GM21528 (cell line): ENCODE data around the gene KRTAP20-2.

Experiments used
- ATAC-seq: cut with Tn5 transposase; IDR thresholded peaks from one replicate; pipeline ENCODE4 v1.9.1; 2021; ENCODE audit warnings: mild to moderate bottlenecking, moderate library complexity; ENCODE audit not compliant: unreplicated experiment, low FRiP score

KRTAP20-2 gene

DNA sequence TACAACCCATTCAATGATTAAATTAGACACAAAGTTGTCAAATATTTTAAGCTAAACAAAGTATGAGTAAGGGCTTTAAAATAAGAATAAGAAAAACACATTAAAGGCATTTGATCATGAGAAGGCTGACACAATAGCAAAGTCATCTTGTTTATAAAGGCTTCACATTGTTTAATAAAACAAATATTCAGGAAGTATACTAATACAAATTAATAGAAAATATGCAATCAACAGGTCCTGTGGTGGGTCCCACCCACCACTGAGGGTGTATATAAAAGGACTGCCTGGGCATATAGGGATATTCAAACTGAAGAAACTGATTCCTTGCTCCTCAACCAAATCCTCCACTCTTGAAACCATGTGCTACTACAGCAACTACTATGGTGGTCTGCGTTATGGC, at the start of gene KRTAP20-2:
Gene KRTAP20-2 (plus strand): TSS at position 301 of the 400 bp plus-strand sequence. CDS start 58 bp downstream, at position 359.
- no peak for ATAC-seq

DNA sequence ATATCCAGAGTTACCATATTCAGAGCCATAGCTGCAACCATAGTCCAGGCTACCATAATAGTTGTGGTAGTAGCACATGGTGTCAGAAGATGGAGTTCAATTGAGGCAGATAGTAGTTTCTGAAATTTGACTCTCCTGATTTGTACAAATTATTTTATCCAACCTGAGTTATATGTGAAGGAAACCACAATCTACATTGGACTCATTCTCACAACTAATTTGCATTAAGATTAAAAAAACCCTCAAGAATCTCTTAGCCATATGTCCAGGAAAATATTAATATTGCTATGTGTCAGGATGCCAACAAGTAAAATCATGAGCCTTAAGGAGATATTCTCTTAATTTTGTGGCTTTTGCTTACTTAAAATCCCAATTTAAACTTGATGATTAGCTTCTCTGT, 44.7 kb upstream of the KRTAP20-2 start, which contains the start of gene KRTAP22-2:
Gene KRTAP22-2 (minus strand): TSS at position 101 of the 400 bp plus-strand sequence.
- ATAC-seq, result no peak

GRCh38 chr21:30592140-30592539, 42.9 kb upstream of the KRTAP20-2 start, which contains the start of gene KRTAP6-3:
Gene KRTAP6-3, plus strand, starts transcription at chr21:30592440. Its CDS starts 6 bp downstream, at chr21:30592446.
- no peak for ATAC-seq

DNA sequence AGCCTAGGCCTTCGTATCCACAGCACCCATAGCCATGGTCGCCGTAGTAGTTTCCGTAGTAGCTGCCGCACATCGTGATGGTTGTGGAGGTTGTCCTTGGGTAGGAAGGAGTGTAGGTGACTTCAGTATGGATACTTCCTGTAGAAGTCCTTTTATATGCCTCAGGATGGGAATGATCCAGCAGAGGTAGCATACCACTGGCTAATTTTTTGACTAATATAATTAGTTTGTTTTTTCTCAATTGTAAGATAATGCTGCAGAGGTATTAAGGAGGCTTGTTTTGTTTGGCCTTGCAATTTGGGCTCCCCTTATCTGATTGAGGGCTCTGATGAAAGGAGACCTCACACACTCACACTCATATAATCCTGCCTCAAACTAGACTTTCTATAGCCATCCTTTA, 36.2 kb upstream of the KRTAP20-2 start, which contains the start of gene KRTAP6-2:
Gene KRTAP6-2 (minus strand): TSS at position 101 of the 400 bp plus-strand sequence. CDS start 28 bp downstream, at position 73.
- ATAC-seq, result no peak

DNA sequence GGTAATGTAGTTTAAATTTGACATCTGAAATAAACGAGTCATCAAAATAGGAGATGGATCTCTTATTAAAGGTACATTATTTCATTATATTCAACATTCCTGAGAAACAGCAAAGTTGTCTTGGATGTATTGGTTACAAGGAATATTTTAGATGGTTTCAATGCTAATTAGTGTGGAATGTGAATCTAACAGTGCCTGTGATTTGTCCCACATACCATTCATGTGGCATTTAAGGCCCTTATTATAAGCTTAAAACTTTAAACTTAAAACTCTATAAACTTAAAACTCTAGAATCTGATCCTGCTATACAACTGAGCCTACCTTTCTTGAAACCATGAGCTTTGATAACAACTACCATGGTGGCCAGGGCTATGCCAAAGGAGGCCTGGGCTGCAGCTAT, 34.2 kb upstream of the KRTAP20-2 start, which contains the start of gene KRTAP22-1:
Gene KRTAP22-1 (plus strand): TSS at position 301 of the 400 bp plus-strand sequence.
- ATAC-seq, result no peak

- no peak for ATAC-seq
These were observed 29.0 kb upstream of the KRTAP20-2 start for GRCh38 chr21:30605968-30606367.

GRCh38 chr21:30612132-30612531, 22.9 kb upstream of the KRTAP20-2 start:
- no peak for ATAC-seq

- ATAC-seq, result no peak
These were observed 21.2 kb upstream of the KRTAP20-2 start, which contains the start of gene KRTAP6-1 for GRCh38 chr21:30613836-30614235. Gene KRTAP6-1, minus strand, starts transcription at chr21:30613930. Its CDS starts 26 bp downstream, at chr21:30613904.

DNA sequence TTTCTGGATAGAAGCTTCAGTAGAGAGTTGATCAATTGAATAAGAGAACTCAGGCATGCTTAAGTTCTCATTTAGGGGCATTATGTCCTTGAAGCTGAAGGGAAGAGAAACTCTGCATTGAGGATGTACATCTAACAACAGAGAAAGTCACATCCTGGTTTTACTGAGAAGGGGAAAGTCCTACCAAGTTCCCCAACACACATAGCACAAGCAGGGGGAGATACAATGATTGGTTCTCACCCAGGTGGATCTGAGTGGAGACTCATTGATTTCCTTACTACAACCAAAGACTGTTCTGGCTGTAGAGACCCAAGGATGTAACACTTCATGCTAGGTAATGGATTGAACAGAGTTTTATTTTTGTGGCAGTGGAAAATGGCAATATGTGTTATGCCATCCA, 19.8 kb upstream of the KRTAP20-2 start:
- ATAC-seq, result no peak

DNA sequence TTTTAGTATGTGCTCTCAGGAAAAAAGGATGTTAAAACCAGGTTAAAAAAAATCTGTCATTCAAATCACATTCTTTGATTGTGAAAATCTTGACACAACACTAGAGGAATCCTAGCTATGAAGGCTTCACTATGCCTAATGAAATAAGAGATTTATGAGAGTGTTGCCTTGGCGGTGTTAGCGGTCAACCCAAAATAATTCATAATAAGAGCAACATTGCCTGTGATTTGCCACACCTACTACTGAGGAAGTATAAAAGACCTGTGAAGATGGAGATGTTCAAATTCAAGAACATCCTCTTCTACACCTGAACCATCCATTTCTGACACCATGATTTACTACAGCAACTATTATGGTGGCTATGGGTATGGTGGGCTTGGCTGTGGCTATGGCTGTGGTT, 18.9 kb upstream of the KRTAP20-2 start, which contains the start of gene KRTAP20-1:
Gene KRTAP20-1 (plus strand): TSS at position 301 of the 400 bp plus-strand sequence. CDS start 30 bp downstream, at position 331.
- no peak for ATAC-seq

GRCh38 chr21:30620080-30620479, 14.9 kb upstream of the KRTAP20-2 start:
- ATAC-seq, result no peak

- no peak for ATAC-seq
These were observed 14.5 kb upstream of the KRTAP20-2 start, which contains the start of gene KRTAP20-4 for GRCh38 chr21:30620522-30620921. Gene KRTAP20-4, plus strand, starts transcription at chr21:30620627.

GRCh38 chr21:30623362-30623761, 11.6 kb upstream of the KRTAP20-2 start:
- no peak for ATAC-seq

DNA sequence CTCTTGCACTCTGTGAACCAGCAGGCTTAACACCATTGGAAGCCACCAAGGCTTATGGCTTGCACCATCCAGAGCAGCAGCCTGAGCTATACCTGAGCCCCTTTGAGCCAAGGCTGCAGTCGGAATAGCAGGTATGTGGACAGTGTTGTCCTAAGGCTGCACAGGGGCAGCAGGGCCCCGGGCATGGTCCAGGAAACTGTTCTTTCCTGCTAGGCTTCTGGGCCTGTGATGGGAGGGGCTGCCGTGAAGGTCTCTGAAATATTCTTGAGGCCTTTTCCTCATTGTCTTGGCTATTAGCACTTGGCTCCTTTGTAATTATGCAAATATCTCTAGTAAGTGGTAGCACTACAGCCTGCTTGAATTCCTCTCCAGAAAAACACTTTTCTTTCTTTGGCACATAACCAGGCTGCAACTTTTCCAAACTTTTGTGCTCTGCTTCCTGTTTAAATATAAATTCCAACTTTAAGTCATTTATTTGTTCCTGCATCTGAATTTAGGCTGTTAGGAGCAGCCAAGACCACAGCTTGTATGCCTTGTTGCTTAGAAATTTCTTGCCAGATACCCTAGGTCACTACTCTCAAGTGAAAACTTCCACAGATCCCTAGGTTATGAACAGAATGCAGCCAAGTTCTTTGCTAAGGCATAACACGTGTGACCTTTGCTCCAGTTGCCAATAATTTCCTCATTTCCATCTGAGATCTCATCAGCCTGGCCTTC, 9.4 kb upstream of the KRTAP20-2 start:
- ATAC-seq, result no peak

DNA sequence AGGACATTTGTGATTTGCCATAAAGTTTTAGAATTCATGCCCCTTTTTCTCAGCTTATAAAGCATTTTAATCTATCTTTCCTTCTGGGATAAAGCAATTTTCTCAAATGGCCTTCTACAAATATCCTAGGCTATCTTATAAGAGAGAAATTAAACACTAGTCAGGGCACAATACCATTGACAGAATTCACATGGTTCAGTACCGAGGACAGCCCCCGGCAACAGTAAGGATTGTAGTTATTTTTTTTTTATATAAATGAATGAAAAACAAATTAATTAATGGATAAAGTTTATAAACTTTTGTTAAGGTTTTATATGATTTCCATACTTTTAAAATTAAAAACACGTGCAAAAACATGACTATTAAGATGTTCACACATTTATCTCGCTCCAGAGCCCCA, 6.9 kb upstream of the KRTAP20-2 start:
- no peak for ATAC-seq

DNA sequence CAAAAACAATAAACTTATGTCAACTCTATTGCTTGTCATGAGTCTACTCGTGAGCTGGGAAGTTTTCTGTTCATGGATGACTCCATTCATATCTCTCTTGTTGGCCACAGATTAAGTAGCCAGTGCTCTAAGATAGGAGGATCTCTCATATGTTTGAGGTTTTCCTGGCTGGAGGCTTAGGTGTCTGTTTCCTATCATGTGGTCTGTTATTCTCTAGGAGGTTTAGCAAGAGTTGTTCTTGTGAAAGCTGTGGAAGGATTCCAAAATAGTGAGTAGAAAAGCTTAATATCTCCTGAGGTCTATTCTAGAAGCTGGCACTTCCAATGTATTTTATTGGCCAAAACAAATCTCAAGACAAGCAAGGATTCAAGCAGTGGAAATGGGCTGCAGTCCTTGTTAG, 5.8 kb upstream of the KRTAP20-2 start:
- ATAC-seq, result no peak

GRCh38 chr21:30638686-30639085, 3.7 kb downstream of the KRTAP20-2 start:
- no peak for ATAC-seq

DNA sequence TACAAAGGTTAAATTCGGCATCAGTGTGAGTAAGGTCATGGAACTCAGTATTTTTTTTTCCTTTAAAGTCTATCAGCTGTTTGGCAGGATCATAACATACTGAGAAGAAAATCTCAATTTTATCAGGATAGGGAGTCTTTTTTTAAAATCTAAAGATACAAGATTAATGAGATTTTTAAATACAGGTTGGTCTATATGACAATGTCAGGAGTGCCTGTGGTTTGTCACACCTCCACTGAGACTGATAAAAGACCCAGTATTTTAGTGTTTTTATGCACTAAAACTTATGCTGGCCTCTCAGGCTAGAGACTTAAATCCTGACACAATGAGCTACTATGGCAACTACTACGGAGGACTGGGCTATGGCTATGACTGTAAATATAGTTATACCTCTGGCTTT, 7.6 kb downstream of the KRTAP20-2 start, which contains the start of gene KRTAP20-3:
Gene KRTAP20-3 (plus strand): TSS at position 301 of the 400 bp plus-strand sequence.
- ATAC-seq, result no peak

GRCh38 chr21:30646904-30647414, 12.0 kb downstream of the KRTAP20-2 start:
- ATAC-seq, result no peak

GRCh38 chr21:30652891-30653290, 17.9 kb downstream of the KRTAP20-2 start:
- ATAC-seq, result no peak

DNA sequence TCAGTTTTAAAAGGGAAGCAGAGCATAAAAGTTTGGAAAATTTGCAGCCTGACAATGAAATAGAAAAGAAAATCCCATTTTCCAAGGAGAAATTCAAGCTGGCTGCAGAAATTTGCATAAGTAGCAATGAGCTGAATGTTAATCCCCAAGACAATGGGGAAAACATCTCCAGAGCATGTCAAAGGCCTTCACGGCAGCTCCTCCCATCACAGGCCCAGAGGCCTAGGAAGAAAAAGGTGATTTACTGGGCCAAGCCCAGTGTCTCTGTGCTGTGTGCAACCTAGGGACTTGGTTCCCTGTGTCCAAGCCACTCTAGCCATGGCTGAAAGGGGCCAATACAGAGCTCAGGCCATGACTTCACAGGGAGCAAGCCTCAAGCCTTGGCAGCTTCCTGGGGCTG, 33.8 kb downstream of the KRTAP20-2 start:
- ATAC-seq, result no peak
